Chondrocyte (in vitro differentiated cells): ENCODE results near the gene MICAL3. TPM values are rescaled to one million over a fixed set of nuclear protein-coding genes. Genes with fewer than 3 reads are reported as not detected.
A peak's percentile ranks its signal among the peaks of the same experiment; 100 is the strongest.

Experiments
- DNase-seq: peaks from one replicate; pipeline ENCODE4 v3.0.0; 2021; ENCODE audit warnings: mixed read lengths, low spot score
- H3K27ac Mint-ChIP-seq: one replicate; pipeline ENCODE4 v1.8.0; 2021; ENCODE audit warnings: mild to moderate bottlenecking, moderate library complexity, mixed read lengths; ENCODE audit not compliant: unreplicated experiment
- H3K27me3 Mint-ChIP-seq: 2 replicates; pipeline ENCODE4 v1.8.0; 2021; ENCODE audit warnings: low read depth, mixed read lengths
- H3K36me3 Mint-ChIP-seq: 2 replicates; pipeline ENCODE4 v1.8.0; 2021; ENCODE audit warnings: low read depth, mixed read lengths
- H3K4me1 Mint-ChIP-seq: 2 replicates; pipeline ENCODE4 v1.8.0; 2021; ENCODE audit warnings: low read depth, mild to moderate bottlenecking, mixed read lengths
- H3K4me3 Mint-ChIP-seq: one replicate; pipeline ENCODE4 v1.8.0; 2021; ENCODE audit warnings: mild to moderate bottlenecking, moderate library complexity, mixed read lengths; ENCODE audit not compliant: unreplicated experiment
- H3K9me3 Mint-ChIP-seq: 2 replicates; pipeline ENCODE4 v1.8.0; 2021; ENCODE audit warnings: low read depth, mixed read lengths
- total RNA-seq: library from RNA; stranded (reverse); gene quantifications from 3 replicates; pipeline ENCODE4 v1.2.1, GENCODE V29; 2021
- TF ChIP-seq, protein P1 (sequence below): fragments of 200-600 bp; sonication (generic); IDR thresholded peaks from 2 replicates; pipeline ENCODE4 v1.5.0; 2021; ENCODE audit warnings: antibody characterized with exemption, mild to moderate bottlenecking, moderate library complexity

Gene MICAL3
- total RNA-seq, 1 donor from 2014 or later, result 68.2 TPM

GRCh38 chr22:17808693-17809403 is 215.5 kb downstream of the MICAL3 start:
- Mint-ChIP-seq H3K9me3 (no peaks in the 10 kb centered on the region), H3K27me3 (no peaks in the 10 kb centered on the region), H3K4me1 (no peaks in the 10 kb centered on the region), H3K27ac (no peak overlapping the region), H3K4me3 (no peak overlapping the region), H3K36me3 (peaks cover 21% of the 10 kb centered on the region)
- TF ChIP-seq, protein P1, sequence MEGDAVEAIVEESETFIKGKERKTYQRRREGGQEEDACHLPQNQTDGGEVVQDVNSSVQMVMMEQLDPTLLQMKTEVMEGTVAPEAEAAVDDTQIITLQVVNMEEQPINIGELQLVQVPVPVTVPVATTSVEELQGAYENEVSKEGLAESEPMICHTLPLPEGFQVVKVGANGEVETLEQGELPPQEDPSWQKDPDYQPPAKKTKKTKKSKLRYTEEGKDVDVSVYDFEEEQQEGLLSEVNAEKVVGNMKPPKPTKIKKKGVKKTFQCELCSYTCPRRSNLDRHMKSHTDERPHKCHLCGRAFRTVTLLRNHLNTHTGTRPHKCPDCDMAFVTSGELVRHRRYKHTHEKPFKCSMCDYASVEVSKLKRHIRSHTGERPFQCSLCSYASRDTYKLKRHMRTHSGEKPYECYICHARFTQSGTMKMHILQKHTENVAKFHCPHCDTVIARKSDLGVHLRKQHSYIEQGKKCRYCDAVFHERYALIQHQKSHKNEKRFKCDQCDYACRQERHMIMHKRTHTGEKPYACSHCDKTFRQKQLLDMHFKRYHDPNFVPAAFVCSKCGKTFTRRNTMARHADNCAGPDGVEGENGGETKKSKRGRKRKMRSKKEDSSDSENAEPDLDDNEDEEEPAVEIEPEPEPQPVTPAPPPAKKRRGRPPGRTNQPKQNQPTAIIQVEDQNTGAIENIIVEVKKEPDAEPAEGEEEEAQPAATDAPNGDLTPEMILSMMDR, result no peak
- no peak for DNase-seq

- Mint-ChIP-seq H3K4me3 (no peak overlapping the region), H3K9me3 (no peaks in the 10 kb centered on the region), H3K27me3 (no peaks in the 10 kb centered on the region), H3K4me1 (no peaks in the 10 kb centered on the region), H3K36me3 (peaks cover 23% of the 10 kb centered on the region), H3K27ac (peak overlapping the region; percentile 18)
- TF ChIP-seq, protein P1, result no peak
- no peak for DNase-seq
Measured at GRCh38 chr22:17807578-17808410, 216.6 kb downstream of the MICAL3 start.

- TF ChIP-seq, protein P1, result no peak
- no peak for DNase-seq
- no peaks in the 10 kb centered on the region for H3K4me1 Mint-ChIP-seq
- no peak overlapping the region for H3K4me3 Mint-ChIP-seq
- peaks cover 23% of the 10 kb centered on the region for H3K36me3 Mint-ChIP-seq
- no peaks in the 10 kb centered on the region for H3K9me3 Mint-ChIP-seq
- no peaks in the 10 kb centered on the region for H3K27me3 Mint-ChIP-seq
- no peak overlapping the region for H3K27ac Mint-ChIP-seq
Measured at GRCh38 chr22:17807086-17807485, 217.3 kb downstream of the MICAL3 start.

DNA sequence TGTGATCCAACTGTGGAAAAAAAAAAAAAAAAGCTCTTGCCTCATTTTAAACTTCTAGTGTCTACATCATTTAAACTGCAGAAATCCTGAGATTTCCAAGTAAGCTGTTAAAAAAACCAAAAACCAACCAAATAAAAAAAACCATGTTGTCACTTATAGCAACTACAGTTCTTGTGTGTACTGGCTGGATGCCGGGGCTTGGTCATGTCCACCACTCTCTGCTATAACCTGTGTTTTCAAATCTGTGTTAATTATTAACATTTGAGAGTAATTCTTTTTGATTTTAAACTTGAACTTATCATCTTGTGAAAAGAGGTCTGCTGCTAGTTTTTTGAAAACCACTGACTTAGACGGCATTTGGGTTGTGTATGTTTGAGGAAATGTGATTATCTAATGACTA is 217.9 kb downstream of the MICAL3 start:
- Mint-ChIP-seq H3K4me1 (no peaks in the 10 kb centered on the region), H3K4me3 (no peak overlapping the region), H3K27me3 (no peaks in the 10 kb centered on the region), H3K36me3 (peaks cover 23% of the 10 kb centered on the region), H3K9me3 (no peaks in the 10 kb centered on the region), H3K27ac (no peak overlapping the region)
- no peak for DNase-seq
- TF ChIP-seq, protein P1, result no peak

GRCh38 chr22:17804331-17805080 is 219.9 kb downstream of the MICAL3 start:
- Mint-ChIP-seq H3K4me3 (no peak overlapping the region), H3K36me3 (peaks cover 17% of the 10 kb centered on the region), H3K4me1 (no peaks in the 10 kb centered on the region), H3K9me3 (no peaks in the 10 kb centered on the region), H3K27me3 (no peaks in the 10 kb centered on the region), H3K27ac (no peak overlapping the region)
- DNase-seq, result no peak
- TF ChIP-seq, protein P1, result no peak
